Measurements from ENCODE around the gene NOLC1. TPM values are rescaled to one million over a fixed set of nuclear protein-coding genes. Genes with fewer than 3 reads are reported as not detected.

Gene NOLC1
- total RNA-seq: 35.6 TPM
- 10 to 100 TPM; 29.5 to 46.5 (median 42.1) TPM for polyA plus RNA-seq

DNA sequence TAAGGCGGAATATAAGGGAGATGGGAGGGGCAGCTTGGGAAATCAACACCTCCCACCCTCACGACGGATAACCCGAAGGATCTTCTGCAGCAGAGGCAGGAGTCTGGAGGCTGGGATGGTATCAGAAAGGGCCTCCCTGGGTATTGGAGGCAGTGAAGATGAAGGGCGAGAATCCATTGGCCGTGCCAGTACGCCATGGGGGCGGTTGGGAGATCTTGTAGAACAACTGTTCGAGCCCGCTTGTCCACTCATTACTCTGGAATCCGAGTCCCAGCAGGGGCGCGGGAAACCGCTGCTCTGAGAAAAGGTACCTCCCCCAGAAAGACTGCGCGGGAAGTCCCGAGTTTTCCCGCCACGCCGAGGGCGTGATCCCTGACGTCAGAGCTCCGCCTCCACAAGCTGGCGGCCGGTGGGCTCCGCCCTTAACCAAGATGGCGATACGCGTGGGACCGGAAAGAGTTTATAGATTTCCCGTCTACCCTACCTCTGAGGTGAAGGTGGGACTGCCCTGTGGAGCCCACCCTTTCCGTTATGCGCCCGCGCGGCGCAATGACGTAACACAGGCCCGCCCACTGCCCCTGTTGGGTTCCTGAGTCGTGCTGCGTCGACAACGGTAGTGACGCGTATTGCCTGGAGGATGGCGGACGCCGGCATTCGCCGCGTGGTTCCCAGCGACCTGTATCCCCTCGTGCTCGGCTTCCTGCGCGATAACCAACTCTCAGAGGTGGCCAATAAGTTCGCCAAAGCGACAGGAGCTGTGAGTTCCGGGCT, at the start of gene NOLC1:
TSS of gene NOLC1 (plus strand) at position 616 of the 771 bp plus-strand sequence. CDS start at position 638, 22 bp downstream.
- Mint-ChIP-seq H3K36me3 (peaks cover 37% of the 10 kb centered on the region), H3K4me1 (peaks cover 9 to 55% (median 32%) of the 10 kb centered on the region in 4 donors), H3K9me3 (no peaks in the 10 kb centered on the region)

DNA sequence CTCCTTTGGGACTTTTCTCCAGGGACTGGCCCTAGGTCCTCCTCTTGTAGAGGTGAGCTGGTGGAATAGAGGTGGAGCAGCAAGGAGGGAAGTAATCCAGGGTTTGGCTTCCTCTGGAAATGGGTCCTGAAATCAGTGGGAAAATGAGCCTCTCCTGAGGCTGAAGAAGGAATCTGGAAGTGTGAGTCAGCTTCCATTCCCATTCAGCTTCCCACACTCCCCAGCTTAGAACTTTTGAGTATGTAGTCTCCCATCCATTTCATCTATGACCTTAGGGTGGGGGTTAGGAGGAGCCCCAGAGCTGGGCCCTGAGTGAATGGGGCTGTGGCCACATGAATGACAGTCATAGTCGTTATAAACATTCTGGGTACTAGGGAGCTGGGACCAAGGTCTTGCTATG, 49.8 kb upstream of the NOLC1 start:
- H3K4me1 Mint-ChIP-seq: peaks cover 5 to 21% (median 10%) of the 10 kb centered on the region in 4 donors
- H3K4me3 ChIP-seq (ENCODE audit: low read depth, low read length): no peak overlapping the region
- ATAC-seq (ENCODE audit: low read depth in 2 of 2) (no peak), DNase-seq (no peak)
- H3K9me3 ChIP-seq (ENCODE audit: control insufficient read depth in 2 of 2, low read length in 2 of 2): no peaks in the 10 kb centered on the region
- no peak overlapping the region for H3K27ac Mint-ChIP-seq
- H3K27me3 Mint-ChIP-seq: no peaks in the 10 kb centered on the region
- peaks cover 7% of the 10 kb centered on the region for H3K36me3 Mint-ChIP-seq
- no peaks in the 10 kb centered on the region for H3K27me3 ChIP-seq (ENCODE audit: control insufficient read depth, insufficient read depth, low read length)
- H3K9me3 Mint-ChIP-seq: no peaks in the 10 kb centered on the region
- no peak overlapping the region for H3K4me3 Mint-ChIP-seq
- H3K4me1 ChIP-seq (ENCODE audit: control insufficient read depth, insufficient read depth, low read length, poor library complexity, severe bottlenecking): peaks cover 3% of the 10 kb centered on the region
- peaks cover 8% of the 10 kb centered on the region for H3K36me3 ChIP-seq (ENCODE audit: control insufficient read depth, insufficient read depth, low read length)
- no peak overlapping the region for H3K27ac ChIP-seq (ENCODE audit: insufficient read depth, low read length, poor library complexity, severe bottlenecking)

More for the DNA sequence above, at the start of gene NOLC1:
- Histone ChIP-seq H3K4me3 (ENCODE audit: low read depth, low read length) (peak within 1 kb of the TSS; percentile 79), H3K27ac (ENCODE audit: insufficient read depth, low read length, poor library complexity, severe bottlenecking) (peak within 1 kb of the TSS; percentile 97), H3K9me3 (ENCODE audit: control insufficient read depth in 2 of 2, low read length in 2 of 2) (no peaks in the 10 kb centered on the region), H3K27me3 (ENCODE audit: control insufficient read depth, insufficient read depth, low read length) (no peaks in the 10 kb centered on the region), H3K36me3 (ENCODE audit: control insufficient read depth, insufficient read depth, low read length) (peaks cover 28% of the 10 kb centered on the region), H3K4me1 (ENCODE audit: control insufficient read depth, insufficient read depth, low read length, poor library complexity, severe bottlenecking) (peaks cover 29% of the 10 kb centered on the region)
- no peaks in the 10 kb centered on the region for H3K27me3 Mint-ChIP-seq
- peak within 1 kb of the TSS; percentile 86 to 98 (median 98) for H3K27ac Mint-ChIP-seq
- peak within 1 kb of the TSS; percentile 94 to 99 (median 96) for H3K4me3 Mint-ChIP-seq
- peak; percentile 99 to 100 (median 100) for DNase-seq
- peak; percentile 96 for ATAC-seq (ENCODE audit: low read depth in 2 of 2)

DNA sequence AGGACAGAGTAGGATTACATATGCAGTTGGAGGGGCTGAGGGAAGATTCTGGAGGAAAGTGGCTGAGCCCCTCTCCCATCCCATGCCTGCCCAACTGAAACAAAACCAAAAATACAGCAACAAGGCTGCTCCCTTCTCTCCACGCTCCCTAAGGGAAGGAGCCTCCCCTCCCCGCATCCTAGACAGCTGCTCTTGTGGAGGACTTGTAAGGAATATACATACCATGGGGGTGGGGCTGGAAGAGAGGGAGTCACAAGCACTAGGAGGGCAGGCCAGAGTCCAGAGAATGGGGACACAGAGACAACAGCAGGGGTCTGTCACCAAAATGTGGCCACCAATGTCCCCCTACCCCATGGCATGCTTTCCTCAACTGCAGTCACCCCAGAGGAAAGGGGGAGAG, 45.2 kb upstream of the NOLC1 start:
- H3K27ac Mint-ChIP-seq: peak overlapping the region in 1 of 3 donors; percentile 8
- ATAC-seq (ENCODE audit: low read depth in 2 of 2) (no peak), DNase-seq (no peak)
- Histone ChIP-seq H3K27ac (ENCODE audit: insufficient read depth, low read length, poor library complexity, severe bottlenecking) (no peak overlapping the region), H3K4me3 (ENCODE audit: low read depth, low read length) (no peak overlapping the region), H3K4me1 (ENCODE audit: control insufficient read depth, insufficient read depth, low read length, poor library complexity, severe bottlenecking) (peaks cover 3% of the 10 kb centered on the region), H3K27me3 (ENCODE audit: control insufficient read depth, insufficient read depth, low read length) (no peaks in the 10 kb centered on the region), H3K9me3 (ENCODE audit: control insufficient read depth in 2 of 2, low read length in 2 of 2) (no peaks in the 10 kb centered on the region), H3K36me3 (ENCODE audit: control insufficient read depth, insufficient read depth, low read length) (peaks cover 48% of the 10 kb centered on the region)
- H3K4me1 Mint-ChIP-seq: peaks cover 5 to 29% (median 26%) of the 10 kb centered on the region in 4 donors
- H3K36me3 Mint-ChIP-seq: peaks cover 29% of the 10 kb centered on the region
- no peak overlapping the region for H3K4me3 Mint-ChIP-seq
- no peaks in the 10 kb centered on the region for H3K27me3 Mint-ChIP-seq
- H3K9me3 Mint-ChIP-seq: no peaks in the 10 kb centered on the region

DNA sequence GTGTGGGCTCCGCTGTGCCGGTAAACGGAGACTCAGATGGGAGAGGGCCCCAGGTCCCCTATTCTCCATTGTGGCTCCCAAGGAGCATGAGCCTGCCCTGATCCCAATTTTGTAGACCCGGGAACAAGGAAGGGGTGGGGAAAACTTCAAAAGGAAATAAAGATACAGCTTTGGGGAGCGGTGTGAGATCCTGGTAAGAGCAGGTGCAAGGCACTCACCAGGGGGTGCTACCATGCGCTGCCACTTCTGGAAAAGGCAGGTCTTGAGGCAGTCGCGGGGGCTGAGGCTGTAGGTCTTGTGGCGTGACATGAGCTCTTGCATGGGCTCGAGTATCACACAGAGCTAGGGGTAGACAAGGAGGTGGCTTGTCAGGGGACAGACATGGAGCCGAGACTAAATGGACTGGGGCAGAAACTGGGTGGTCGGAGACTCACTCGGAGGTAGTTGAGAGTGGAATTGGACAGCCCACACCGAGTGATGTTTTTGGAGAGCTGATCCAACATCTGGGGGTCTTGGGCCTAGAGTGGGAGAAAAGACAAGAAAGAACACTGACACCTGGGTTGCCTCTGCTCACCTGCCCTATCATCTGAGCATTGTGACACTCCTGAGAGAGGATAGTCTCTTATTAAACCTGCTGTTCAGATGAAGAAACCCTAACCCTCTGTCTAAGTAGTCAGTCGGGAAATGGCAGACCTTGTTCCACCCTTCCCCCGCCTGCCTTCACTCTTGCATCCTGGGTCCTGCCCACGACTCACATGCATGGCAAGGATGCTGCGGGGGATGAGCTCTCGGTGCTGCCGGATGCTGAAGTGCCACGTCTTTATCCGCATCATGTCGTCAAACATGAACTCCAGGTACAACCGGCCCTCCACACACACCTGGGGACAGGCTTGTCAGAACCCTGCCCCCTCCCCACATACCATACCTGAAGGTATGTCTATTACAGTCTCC, 42.7 kb upstream of the NOLC1 start:
- H3K27me3 ChIP-seq (ENCODE audit: control insufficient read depth, insufficient read depth, low read length): no peaks in the 10 kb centered on the region
- H3K4me1 ChIP-seq (ENCODE audit: control insufficient read depth, insufficient read depth, low read length, poor library complexity, severe bottlenecking): peaks cover 24% of the 10 kb centered on the region
- H3K27ac ChIP-seq (ENCODE audit: insufficient read depth, low read length, poor library complexity, severe bottlenecking): no peak overlapping the region
- no peak overlapping the region for H3K4me3 ChIP-seq (ENCODE audit: low read depth, low read length)
- ATAC-seq (ENCODE audit: low read depth in 2 of 2) (no peak), DNase-seq (no peak)
- H3K36me3 ChIP-seq (ENCODE audit: control insufficient read depth, insufficient read depth, low read length): peaks cover 48% of the 10 kb centered on the region
- Mint-ChIP-seq H3K27me3 (no peaks in the 10 kb centered on the region), H3K9me3 (no peaks in the 10 kb centered on the region), H3K36me3 (peaks cover 34% of the 10 kb centered on the region), H3K4me3 (peak overlapping the region in 1 of 4 donors; percentile 66), H3K27ac (peak overlapping the region in 2 of 3 donors; percentile 29 to 36), H3K4me1 (peaks cover 15 to 45% (median 37%) of the 10 kb centered on the region in 4 donors)
- no peaks in the 10 kb centered on the region for H3K9me3 ChIP-seq (ENCODE audit: control insufficient read depth in 2 of 2, low read length in 2 of 2)

DNA sequence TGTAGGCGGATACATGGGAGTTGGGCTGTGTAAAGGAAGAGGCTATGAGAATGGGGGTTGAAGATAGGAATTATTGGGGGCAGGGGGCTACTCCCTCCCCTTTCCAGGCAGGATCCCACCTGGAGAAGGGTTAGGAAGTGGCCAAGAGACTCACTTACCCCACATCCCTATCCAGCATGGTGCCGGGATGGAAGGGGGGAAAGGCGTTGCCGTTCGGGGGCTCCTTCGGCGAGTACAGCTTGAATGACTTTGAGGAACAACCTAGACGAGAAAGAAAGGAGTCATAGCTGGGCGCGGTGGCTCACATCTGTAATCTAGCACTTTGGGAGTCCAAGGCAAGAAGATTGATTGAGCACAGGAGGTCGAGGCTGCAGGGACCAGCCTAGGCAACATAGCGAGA, 40.9 kb upstream of the NOLC1 start:
- H3K4me1 ChIP-seq (ENCODE audit: control insufficient read depth, insufficient read depth, low read length, poor library complexity, severe bottlenecking): peaks cover 36% of the 10 kb centered on the region
- peaks cover 48% of the 10 kb centered on the region for H3K36me3 ChIP-seq (ENCODE audit: control insufficient read depth, insufficient read depth, low read length)
- H3K27me3 ChIP-seq (ENCODE audit: control insufficient read depth, insufficient read depth, low read length): no peaks in the 10 kb centered on the region
- H3K27ac ChIP-seq (ENCODE audit: insufficient read depth, low read length, poor library complexity, severe bottlenecking): no peak overlapping the region
- H3K4me3 ChIP-seq (ENCODE audit: low read depth, low read length): no peak overlapping the region
- DNase-seq (no peak), ATAC-seq (ENCODE audit: low read depth in 2 of 2) (no peak)
- no peaks in the 10 kb centered on the region for H3K9me3 Mint-ChIP-seq
- peak overlapping the region in 1 of 3 donors; percentile 20 for H3K27ac Mint-ChIP-seq
- no peaks in the 10 kb centered on the region for H3K27me3 Mint-ChIP-seq
- peaks cover 34% of the 10 kb centered on the region for H3K36me3 Mint-ChIP-seq
- no peaks in the 10 kb centered on the region for H3K9me3 ChIP-seq (ENCODE audit: control insufficient read depth in 2 of 2, low read length in 2 of 2)
- peak overlapping the region in 2 of 4 donors; percentile 66 to 68 for H3K4me3 Mint-ChIP-seq
- H3K4me1 Mint-ChIP-seq: peaks cover 16 to 50% (median 35%) of the 10 kb centered on the region in 4 donors

DNA sequence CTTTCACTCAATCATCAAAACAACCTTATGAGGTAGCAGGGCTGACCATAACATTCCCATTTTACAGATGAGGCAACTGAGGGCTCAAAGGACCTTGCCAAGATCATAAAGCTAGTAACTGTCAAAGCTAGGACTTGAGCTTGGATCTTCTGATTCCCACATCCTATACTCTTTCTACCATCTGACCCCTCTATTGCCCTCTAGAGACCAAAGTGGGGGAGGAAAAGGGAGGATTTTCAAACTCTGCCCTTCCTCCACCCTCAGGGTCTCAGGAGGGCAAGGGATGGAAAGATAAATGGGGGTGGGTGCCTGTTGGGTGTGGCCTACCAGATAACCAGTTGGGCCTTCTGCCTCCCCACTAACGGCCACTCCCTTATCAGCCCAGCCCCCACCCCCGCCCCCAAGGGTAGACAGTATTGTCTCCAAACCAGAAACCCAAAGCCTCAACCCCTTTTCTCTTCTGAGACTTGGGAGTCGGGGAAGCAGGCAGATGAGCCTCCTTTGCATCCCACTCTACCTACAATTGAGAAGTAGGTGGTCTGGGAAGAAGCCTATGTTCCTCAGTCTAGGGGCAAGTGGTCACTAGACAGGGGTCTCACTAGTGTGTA, 39.9 kb upstream of the NOLC1 start:
- DNase-seq: no peak

DNA sequence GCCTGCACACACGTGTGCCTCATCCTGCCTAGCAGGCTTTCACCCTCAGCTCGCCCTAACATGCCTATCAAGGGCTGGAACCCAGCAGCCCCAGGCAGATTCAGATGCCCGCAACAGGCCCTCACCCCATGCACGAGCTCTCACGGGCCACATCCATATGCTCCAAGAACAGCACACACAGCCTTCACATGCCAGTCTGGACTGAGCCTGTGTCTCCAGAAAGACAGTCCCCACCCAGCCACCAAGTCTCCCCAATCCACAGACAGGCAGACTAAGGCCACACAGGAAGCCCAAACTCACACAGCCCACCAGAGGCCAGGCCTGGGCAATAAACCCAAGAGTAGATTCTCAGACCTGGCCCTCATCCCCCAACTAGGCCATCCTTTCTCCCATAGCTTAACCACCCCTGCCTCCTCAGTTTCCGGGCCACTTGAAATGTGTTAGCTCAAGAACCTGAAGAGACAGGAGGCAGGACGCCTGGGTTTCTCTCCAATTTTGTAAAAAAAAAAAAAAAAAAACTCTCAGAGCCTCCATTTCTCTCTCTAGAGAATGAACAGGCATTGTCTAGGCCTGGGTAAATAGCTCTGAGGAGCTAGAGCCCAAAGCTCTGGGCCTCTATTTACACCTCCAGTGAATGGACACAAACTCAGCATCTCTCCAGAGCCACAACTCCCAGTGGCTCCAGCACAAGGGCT, 38.8 kb upstream of the NOLC1 start:
- ATAC-seq (ENCODE audit: low read depth in 2 of 2): no peak
- peak overlapping the region; percentile 88 to 98 (median 92) for H3K4me3 Mint-ChIP-seq
- peak in 1 of 3 donors; percentile 46 for DNase-seq
- H3K27ac Mint-ChIP-seq: peak overlapping the region; percentile 91 to 93 (median 91)
- H3K36me3 Mint-ChIP-seq: peaks cover 32% of the 10 kb centered on the region
- H3K27ac ChIP-seq (ENCODE audit: insufficient read depth, low read length, poor library complexity, severe bottlenecking): peak overlapping the region; percentile 91
- no peaks in the 10 kb centered on the region for H3K27me3 Mint-ChIP-seq
- no peaks in the 10 kb centered on the region for H3K9me3 ChIP-seq (ENCODE audit: control insufficient read depth in 2 of 2, low read length in 2 of 2)
- H3K36me3 ChIP-seq (ENCODE audit: control insufficient read depth, insufficient read depth, low read length): peaks cover 31% of the 10 kb centered on the region
- H3K4me3 ChIP-seq (ENCODE audit: low read depth, low read length): peak overlapping the region; percentile 72
- no peaks in the 10 kb centered on the region for H3K27me3 ChIP-seq (ENCODE audit: control insufficient read depth, insufficient read depth, low read length)
- H3K9me3 Mint-ChIP-seq: no peaks in the 10 kb centered on the region
- H3K4me1 Mint-ChIP-seq: peaks cover 21 to 71% (median 51%) of the 10 kb centered on the region in 4 donors
- peaks cover 57% of the 10 kb centered on the region for H3K4me1 ChIP-seq (ENCODE audit: control insufficient read depth, insufficient read depth, low read length, poor library complexity, severe bottlenecking)

More for the DNA sequence above, 39.9 kb upstream of the NOLC1 start:
- Mint-ChIP-seq H3K27me3 (no peaks in the 10 kb centered on the region), H3K4me3 (peak overlapping the region in 2 of 4 donors; percentile 76 to 93), H3K36me3 (peaks cover 34% of the 10 kb centered on the region), H3K27ac (peak overlapping the region; percentile 65 to 93 (median 67)), H3K4me1 (peaks cover 21 to 60% (median 42%) of the 10 kb centered on the region in 4 donors), H3K9me3 (no peaks in the 10 kb centered on the region)
- Histone ChIP-seq H3K4me1 (ENCODE audit: control insufficient read depth, insufficient read depth, low read length, poor library complexity, severe bottlenecking) (peaks cover 46% of the 10 kb centered on the region), H3K27me3 (ENCODE audit: control insufficient read depth, insufficient read depth, low read length) (no peaks in the 10 kb centered on the region), H3K36me3 (ENCODE audit: control insufficient read depth, insufficient read depth, low read length) (peaks cover 39% of the 10 kb centered on the region), H3K27ac (ENCODE audit: insufficient read depth, low read length, poor library complexity, severe bottlenecking) (peak overlapping the region; percentile 28), H3K4me3 (ENCODE audit: low read depth, low read length) (peak overlapping the region; percentile 72), H3K9me3 (ENCODE audit: control insufficient read depth in 2 of 2, low read length in 2 of 2) (no peaks in the 10 kb centered on the region)
- no peak for ATAC-seq (ENCODE audit: low read depth in 2 of 2)
